ENCODE results near the gene C21orf91.

Gene C21orf91

GRCh38 chr21:17796503-17796902, 22.7 kb downstream of the C21orf91 start:
- no peak for DNase-seq

- DNase-seq, result no peak
Observed at GRCh38 chr21:17796037-17796403, 23.1 kb downstream of the C21orf91 start.

GRCh38 chr21:17795146-17796036, 23.8 kb downstream of the C21orf91 start:
- DNase-seq, result no peak

GRCh38 chr21:17794518-17795145, 24.5 kb downstream of the C21orf91 start:
- DNase-seq, result no peak

GRCh38 chr21:17793246-17794123, 25.7 kb downstream of the C21orf91 start:
- DNase-seq, result no peak

GRCh38 chr21:17789656-17790055, 29.5 kb downstream of the C21orf91 start:
- DNase-seq, result no peak

- DNase-seq, result no peak
Observed at GRCh38 chr21:17789069-17789468, 30.1 kb downstream of the C21orf91 start.

- DNase-seq, result no peak
Observed at GRCh38 chr21:17786851-17787181, 32.3 kb downstream of the C21orf91 start.

- no peak for DNase-seq
Observed at GRCh38 chr21:17786071-17786850, 32.9 kb downstream of the C21orf91 start.

- DNase-seq, result no peak
Observed at GRCh38 chr21:17785403-17785788, 33.8 kb downstream of the C21orf91 start.

GRCh38 chr21:17784604-17785402, 34.4 kb downstream of the C21orf91 start:
- DNase-seq, result peak; percentile 68

- DNase-seq, result no peak
Observed at GRCh38 chr21:17784180-17784598, 35.0 kb downstream of the C21orf91 start.

- DNase-seq, result no peak
Observed at GRCh38 chr21:17783481-17784179, 35.5 kb downstream of the C21orf91 start.

GRCh38 chr21:17783003-17783402, 36.2 kb downstream of the C21orf91 start:
- DNase-seq, result no peak

GRCh38 chr21:17782051-17782450, 37.1 kb downstream of the C21orf91 start:
- DNase-seq, result no peak

GRCh38 chr21:17781524-17781923, 37.6 kb downstream of the C21orf91 start:
- DNase-seq, result no peak

GRCh38 chr21:17780539-17780938, 38.6 kb downstream of the C21orf91 start:
- DNase-seq, result peak; percentile 56

GRCh38 chr21:17779980-17780379, 39.2 kb downstream of the C21orf91 start:
- DNase-seq, result no peak

- DNase-seq, result no peak
Observed at GRCh38 chr21:17779496-17779895, 39.7 kb downstream of the C21orf91 start.

- DNase-seq, result no peak
Observed at GRCh38 chr21:17777072-17777765, 41.9 kb downstream of the C21orf91 start.

Measured in stimulated activated CD4-positive, alpha-beta T cell treated with anti-CD3 and anti-CD28 coated beads, Interleukin-4, amount 100 ng/mL, for 24 hours (primary cell).